HAP-1 (cell line): Measurements from ENCODE around the gene MYO9B.

Experiments
- DNase-seq, 2 experiments: peaks; one replicate each; pipeline ENCODE4 v3.0.0-alpha.2; 2016 to 2020; ENCODE audit warnings: low spot score in 2 of 2
- H3K27me3 ChIP-seq: fragments of 250-450 bp; sonication (Bioruptor Pico); 2 replicates; pipeline ENCODE4 v1.5.1; 2020; ENCODE audit warnings: low read depth, mild to moderate bottlenecking, moderate library complexity
- H3K36me3 ChIP-seq: fragments of 250-450 bp; sonication (Bioruptor Pico); replicated peaks from 2 replicates; pipeline ENCODE4 v1.5.1; 2020; ENCODE audit warnings: mild to moderate bottlenecking
- H3K4me1 ChIP-seq: fragments of 250-450 bp; sonication (Bioruptor Pico); 2 replicates; pipeline ENCODE4 v1.5.1; 2020; ENCODE audit warnings: mild to moderate bottlenecking
- H3K4me3 ChIP-seq: fragments of 250-450 bp; sonication (Bioruptor Pico); 2 replicates; pipeline ENCODE4 v1.5.1; 2020; ENCODE audit warnings: mild to moderate bottlenecking, moderate library complexity
- H3K9me3 ChIP-seq: fragments of 250-450 bp; sonication (Bioruptor Pico); 2 replicates; pipeline ENCODE4 v1.5.1; 2020; ENCODE audit warnings: mild to moderate bottlenecking, moderate library complexity
- in situ Hi-C: fragments of 300-500 bp; cut with MboI; formaldehyde crosslinking; loops from 3 replicates; pipeline ENCODE4 v1.14.3; 2020; ENCODE audit warnings: low sequenced_read_pairs, inconsistent platforms, mixed read lengths

MYO9B gene

DNA sequence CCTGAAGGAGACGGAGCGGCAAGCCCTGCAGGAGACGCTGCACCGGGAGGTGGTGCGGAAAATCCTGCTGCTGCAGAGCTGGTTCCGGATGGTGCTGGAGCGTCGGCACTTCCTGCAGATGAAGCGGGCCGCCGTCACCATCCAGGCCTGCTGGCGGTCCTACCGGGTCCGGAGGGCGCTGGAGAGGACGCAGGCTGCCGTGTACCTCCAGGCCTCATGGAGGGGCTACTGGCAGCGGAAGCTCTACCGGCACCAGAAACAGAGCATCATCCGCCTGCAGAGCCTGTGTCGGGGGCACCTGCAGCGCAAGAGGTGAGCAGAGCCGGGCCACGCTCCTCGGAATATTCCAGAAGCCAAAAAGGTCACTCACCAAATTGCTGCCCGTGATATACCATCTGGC, 117.2 kb downstream of the MYO9B start:
- DNase-seq, result no peak
- no peak overlapping the region for H3K4me3 ChIP-seq
- H3K27me3 ChIP-seq, result no peaks in the 10 kb centered on the region
- no peaks in the 10 kb centered on the region for H3K9me3 ChIP-seq
- in situ Hi-C loops, result no loop called here
- peaks cover 32% of the 10 kb centered on the region for H3K36me3 ChIP-seq
- no peaks in the 10 kb centered on the region for H3K4me1 ChIP-seq

DNA sequence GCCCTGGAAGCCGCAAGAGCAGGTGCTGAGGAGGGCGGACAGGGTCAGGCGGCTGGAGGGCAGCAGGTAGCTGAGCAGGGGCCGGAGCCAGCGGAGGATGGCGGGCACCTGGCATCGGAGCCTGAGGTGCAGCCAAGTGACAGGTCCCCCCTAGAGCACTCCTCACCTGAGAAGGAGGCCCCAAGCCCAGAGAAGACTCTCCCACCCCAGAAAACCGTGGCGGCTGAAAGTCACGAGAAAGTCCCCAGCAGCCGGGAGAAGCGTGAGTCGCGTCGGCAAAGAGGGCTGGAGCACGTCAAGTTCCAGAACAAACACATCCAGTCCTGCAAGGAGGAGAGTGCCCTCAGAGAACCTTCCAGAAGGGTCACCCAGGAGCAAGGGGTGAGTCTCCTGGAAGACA, 119.0 kb downstream of the MYO9B start:
- H3K36me3 ChIP-seq, result peaks cover 31% of the 10 kb centered on the region
- in situ Hi-C loops, result no loop called here

DNA sequence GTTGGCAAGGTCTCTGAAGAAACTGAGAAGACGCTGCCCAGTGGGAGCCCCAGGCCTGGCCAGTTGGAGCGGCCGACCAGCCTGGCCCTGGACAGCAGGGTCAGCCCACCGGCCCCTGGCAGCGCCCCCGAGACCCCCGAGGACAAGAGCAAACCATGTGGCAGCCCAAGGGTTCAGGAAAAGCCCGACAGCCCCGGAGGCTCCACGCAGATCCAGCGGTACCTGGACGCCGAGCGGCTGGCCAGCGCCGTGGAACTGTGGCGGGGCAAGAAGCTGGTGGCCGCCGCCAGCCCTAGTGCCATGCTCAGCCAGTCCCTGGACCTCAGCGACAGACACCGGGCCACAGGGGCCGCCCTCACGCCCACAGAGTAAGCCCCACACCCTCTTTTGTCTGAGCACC, 119.5 kb downstream of the MYO9B start:
- Histone ChIP-seq H3K4me3 (no peak overlapping the region), H3K9me3 (no peaks in the 10 kb centered on the region), H3K36me3 (peaks cover 34% of the 10 kb centered on the region), H3K27me3 (no peaks in the 10 kb centered on the region), H3K4me1 (no peaks in the 10 kb centered on the region)
- in situ Hi-C loops, result no loop called here
- no peak for DNase-seq

More for the DNA sequence above, 119.0 kb downstream of the MYO9B start:
- DNase-seq, result no peak
- H3K9me3 ChIP-seq, result no peaks in the 10 kb centered on the region
- no peak overlapping the region for H3K4me3 ChIP-seq
- no peaks in the 10 kb centered on the region for H3K27me3 ChIP-seq
- no peaks in the 10 kb centered on the region for H3K4me1 ChIP-seq

DNA sequence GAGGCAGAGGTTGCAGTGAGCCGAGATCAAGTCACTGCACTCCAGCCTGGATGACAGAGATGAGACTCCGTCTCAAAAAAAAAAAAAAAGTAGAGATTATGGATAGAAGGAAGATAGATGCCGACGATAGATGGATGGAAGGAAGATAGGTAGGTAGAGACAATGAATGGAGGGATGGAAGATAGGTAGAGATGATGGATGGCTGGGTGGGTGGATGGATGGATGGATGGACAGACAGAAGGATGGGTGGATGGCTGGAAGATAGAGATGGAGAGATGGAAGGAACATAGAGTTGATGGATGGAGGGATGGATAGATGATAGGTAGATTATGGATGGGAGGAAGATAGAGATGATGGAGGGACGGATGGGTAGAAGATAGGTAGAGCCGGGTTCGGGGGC, 121.0 kb downstream of the MYO9B start:
- no peak for DNase-seq
- in situ Hi-C loops, result no loop called here
- no peaks in the 10 kb centered on the region for H3K27me3 ChIP-seq
- no peaks in the 10 kb centered on the region for H3K9me3 ChIP-seq
- no peaks in the 10 kb centered on the region for H3K4me1 ChIP-seq
- H3K4me3 ChIP-seq, result no peak overlapping the region
- peaks cover 31% of the 10 kb centered on the region for H3K36me3 ChIP-seq

DNA sequence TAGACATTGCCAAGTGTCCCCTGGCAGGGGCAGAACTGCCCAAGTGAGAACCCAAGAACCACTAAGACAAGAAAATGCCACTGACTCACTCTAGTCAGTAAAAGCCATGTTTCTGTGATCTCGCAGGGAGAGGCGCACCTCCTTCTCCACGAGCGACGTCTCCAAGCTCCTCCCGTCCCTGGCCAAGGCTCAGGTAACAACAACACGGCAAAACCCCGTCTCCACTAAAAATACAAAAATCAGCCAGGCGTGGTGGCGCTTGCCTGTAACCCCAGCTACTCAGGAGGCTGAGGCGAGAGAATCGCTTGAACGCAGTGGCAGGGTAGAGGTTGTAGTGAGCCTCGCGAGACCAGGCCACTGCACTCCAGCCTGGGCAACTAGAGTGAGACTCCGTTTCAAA, 122.1 kb downstream of the MYO9B start:
- H3K4me3 ChIP-seq, result no peak overlapping the region
- no peaks in the 10 kb centered on the region for H3K27me3 ChIP-seq
- H3K36me3 ChIP-seq, result peaks cover 38% of the 10 kb centered on the region
- no peaks in the 10 kb centered on the region for H3K9me3 ChIP-seq
- no peak for DNase-seq
- in situ Hi-C loops, result no loop called here
- no peaks in the 10 kb centered on the region for H3K4me1 ChIP-seq

DNA sequence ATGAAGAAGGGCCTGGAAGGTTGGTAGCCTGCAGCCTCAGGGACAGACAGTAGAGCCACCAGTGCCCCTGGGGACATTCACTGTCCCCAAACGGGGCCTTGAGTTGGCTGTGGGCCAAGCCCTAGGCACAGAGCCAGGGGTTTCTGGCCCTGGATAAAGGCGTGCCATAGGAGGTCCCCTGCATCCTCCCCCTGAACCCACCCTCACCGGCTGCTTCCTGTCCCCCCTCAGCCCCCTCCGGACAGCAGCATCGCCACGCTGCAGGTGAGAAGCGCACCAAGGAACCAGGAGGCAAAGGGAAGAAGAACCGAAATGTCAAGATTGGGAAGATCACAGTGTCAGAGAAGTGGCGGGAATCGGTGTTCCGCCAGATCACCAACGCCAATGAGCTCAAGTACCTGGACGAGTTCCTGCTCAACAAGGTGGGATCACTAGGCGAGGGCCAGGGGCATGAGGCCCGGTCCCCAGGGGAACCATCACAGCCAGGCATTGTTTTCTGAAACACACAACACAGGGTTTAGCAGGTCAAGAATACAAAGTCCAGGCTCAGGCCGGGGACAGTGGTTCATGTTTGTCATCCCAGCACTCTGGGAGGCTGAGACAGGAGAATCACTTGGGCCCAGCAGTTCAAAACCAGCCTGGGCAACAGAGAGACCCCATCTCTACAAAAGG, 125.0 kb downstream of the MYO9B start:
- Histone ChIP-seq H3K9me3 (no peaks in the 10 kb centered on the region), H3K4me3 (no peak overlapping the region), H3K36me3 (peaks cover 25% of the 10 kb centered on the region)

DNA sequence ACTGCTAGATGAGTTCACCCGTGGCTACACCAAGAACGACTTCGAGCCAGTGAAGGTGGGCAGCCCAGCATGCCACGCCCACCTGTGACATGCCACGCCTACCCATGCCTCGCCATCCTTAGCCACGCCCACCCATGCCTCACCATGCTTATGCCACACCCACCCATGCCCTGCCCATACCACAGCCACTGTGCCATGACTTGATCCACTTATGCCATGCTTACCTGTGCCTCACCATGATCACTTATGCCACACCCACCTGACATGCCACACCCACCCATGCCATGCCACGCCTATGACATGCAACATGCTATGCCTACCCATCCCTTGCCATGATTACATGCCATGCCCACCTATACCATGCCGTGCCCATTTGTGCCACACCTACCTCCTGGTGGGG, 126.7 kb downstream of the MYO9B start:
- no peaks in the 10 kb centered on the region for H3K9me3 ChIP-seq
- no peak overlapping the region for H3K4me3 ChIP-seq
- H3K27me3 ChIP-seq, result no peaks in the 10 kb centered on the region
- H3K4me1 ChIP-seq, result no peaks in the 10 kb centered on the region
- no peak for DNase-seq
- peaks cover 22% of the 10 kb centered on the region for H3K36me3 ChIP-seq
- in situ Hi-C loops, result no loop called here

More for the DNA sequence above, 125.0 kb downstream of the MYO9B start:
- in situ Hi-C loops, result no loop called here
- H3K4me1 ChIP-seq, result no peaks in the 10 kb centered on the region
- no peaks in the 10 kb centered on the region for H3K27me3 ChIP-seq
- no peak for DNase-seq

DNA sequence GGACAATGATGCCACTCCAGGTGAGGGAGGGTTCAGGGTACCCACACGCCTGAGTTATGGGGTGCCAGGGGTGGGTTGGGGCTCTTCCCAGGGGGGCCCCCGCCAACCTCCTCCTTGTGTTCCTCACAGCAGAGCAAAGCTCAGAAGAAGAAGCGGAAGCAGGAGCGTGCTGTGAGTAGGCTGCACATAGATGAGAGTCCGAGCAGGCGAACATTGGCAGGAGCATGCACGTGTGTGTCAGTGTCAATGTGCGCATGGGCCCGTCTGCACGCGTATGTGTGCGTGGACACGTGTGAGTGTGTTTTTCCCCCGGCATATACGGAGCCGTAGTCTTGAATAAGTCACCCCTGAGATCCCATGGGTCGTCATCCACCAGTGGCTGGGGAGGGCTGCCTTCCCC, 127.1 kb downstream of the MYO9B start:
- no peak overlapping the region for H3K4me3 ChIP-seq
- peaks cover 22% of the 10 kb centered on the region for H3K36me3 ChIP-seq
- no peaks in the 10 kb centered on the region for H3K9me3 ChIP-seq
- H3K4me1 ChIP-seq, result no peaks in the 10 kb centered on the region
- no peaks in the 10 kb centered on the region for H3K27me3 ChIP-seq
- no peak for DNase-seq
- in situ Hi-C loops, result no loop called here

DNA sequence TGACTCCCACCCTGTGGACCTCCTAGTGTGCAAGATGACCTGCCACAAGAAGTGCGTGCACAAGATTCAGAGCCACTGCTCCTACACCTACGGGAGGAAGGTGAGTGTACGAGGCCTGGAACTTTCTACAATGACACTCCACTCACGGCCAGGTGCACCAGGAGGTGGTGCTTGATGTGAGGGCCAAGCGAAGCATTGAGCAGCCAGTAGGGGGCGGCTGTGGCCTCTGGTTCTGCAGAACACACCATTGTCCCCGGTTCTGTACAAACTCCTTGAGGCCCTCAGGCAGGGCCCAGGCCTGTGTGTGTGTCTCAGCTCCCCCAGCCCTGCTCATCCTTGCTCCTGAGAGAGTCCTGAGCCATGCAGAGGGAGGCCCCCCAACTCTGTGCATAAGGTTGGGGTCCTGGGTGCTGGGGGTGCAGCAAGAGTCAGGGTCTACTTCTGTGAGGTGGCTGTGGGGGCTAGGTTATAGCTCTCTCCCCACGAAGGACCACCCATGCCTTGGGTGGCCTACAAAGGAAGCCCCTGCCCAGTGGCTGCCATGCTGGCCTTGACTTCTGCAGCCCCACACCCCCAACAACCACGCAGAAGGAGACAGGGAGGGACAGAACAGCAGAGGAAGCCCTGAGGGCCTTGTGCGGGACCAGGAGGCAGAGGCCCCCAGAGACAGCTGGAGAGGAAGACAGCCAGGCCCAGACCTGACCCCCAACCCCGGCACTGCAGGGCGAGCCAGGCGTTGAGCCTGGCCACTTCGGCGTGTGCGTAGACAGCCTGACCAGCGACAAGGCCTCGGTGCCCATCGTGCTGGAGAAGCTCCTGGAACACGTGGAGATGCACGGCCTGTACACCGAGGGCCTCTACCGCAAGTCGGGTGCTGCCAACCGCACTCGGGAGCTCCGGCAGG, 129.9 kb downstream of the MYO9B start:
- Histone ChIP-seq H3K27me3 (no peaks in the 10 kb centered on the region), H3K9me3 (no peaks in the 10 kb centered on the region), H3K4me3 (no peak overlapping the region), H3K36me3 (peaks cover 19% of the 10 kb centered on the region), H3K4me1 (no peaks in the 10 kb centered on the region)
- in situ Hi-C loops, result no loop called here
- DNase-seq, result peak; percentile 28 to 74

DNA sequence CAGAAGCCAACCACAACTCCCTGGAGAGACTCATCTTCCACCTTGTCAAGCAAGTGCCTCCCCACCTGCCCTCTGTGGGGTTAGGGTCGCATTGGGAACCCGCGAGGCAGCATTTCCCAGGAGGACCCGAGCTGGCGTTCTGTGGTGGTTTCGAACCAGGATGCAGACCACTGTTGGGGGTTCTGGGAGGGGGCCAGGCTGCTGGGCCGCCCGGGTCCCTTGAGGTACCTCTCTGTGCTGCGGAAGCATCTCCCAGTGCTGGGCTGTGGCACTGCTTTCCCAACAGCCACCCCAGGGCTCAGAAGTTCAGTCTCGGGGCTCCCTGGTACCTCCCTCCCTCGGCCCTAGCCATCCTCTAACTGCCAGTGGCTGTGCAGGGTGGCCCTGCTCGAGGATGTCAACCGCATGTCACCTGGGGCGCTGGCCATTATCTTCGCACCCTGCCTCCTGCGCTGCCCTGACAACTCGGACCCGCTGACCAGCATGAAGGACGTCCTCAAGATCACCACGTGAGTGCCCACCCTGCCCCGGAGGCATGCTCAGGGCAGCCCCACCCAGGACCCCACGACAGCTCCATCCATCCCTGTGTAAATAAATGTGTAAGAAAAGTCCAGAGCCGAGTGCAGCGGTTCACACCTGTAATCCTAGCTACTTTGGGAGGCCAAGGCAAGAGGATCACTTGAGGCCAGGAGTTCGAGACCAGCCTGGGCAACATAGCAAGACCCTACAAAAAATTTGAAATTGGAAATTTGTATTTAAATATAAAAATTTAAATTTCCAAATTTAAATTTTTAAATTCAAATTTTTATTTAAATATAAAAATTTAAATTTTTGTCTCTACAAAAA, 131.4 kb downstream of the MYO9B start:
- Histone ChIP-seq H3K4me3 (no peak overlapping the region), H3K9me3 (no peaks in the 10 kb centered on the region), H3K4me1 (no peaks in the 10 kb centered on the region), H3K36me3 (peaks cover 12% of the 10 kb centered on the region), H3K27me3 (no peaks in the 10 kb centered on the region)
- in situ Hi-C loops, result no loop called here
- DNase-seq, result no peak

DNA sequence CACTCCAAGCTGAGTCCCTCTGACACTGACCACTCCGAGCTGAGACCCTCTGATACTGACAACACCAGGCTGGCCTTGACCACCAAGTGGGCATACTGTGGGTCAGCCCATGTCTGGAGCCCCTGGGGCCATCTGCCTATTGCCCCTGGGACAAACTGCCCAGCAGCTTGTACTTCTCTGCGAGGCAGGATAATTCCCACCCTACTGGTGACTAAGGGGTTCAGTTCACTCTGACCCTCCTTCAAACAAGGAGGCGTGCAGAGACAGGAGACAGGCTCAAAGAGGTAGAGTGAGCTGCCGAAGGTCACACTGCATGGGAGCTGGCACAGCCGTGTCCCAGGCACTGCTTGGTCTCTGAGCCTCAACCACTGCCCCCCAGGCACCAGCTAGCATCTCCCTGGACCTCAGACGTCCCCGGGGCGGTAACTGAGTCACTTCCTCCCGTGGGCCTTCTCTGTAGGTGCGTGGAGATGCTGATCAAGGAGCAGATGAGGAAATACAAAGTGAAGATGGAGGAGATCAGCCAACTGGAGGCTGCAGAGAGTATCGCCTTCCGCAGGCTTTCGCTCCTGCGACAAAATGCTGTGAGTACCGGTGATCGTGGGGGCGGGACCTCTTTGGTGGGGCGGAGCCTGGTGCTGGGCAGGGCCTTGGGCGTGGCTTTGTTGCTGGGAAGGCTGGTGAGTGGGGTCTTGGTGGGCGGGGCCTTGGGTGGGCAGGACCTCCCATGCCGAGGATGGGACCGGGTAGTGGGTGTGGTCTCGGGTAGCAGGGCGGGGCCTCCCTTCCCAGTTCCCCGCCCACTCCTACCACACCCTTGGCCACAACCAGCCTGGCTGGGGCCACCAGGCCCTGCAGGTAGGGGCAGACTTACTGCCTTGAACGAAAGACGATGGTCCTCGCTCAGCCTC, 133.8 kb downstream of the MYO9B start:
- no peaks in the 10 kb centered on the region for H3K9me3 ChIP-seq
- H3K27me3 ChIP-seq, result no peaks in the 10 kb centered on the region
- peaks cover 10% of the 10 kb centered on the region; the same call in 1 of the 2 replicates for H3K36me3 ChIP-seq
- in situ Hi-C loops, result no loop called here
- H3K4me3 ChIP-seq, result no peak overlapping the region
- peak; percentile 62 to 95 for DNase-seq
- no peaks in the 10 kb centered on the region; the same call in 1 of the 2 replicates for H3K4me1 ChIP-seq

DNA sequence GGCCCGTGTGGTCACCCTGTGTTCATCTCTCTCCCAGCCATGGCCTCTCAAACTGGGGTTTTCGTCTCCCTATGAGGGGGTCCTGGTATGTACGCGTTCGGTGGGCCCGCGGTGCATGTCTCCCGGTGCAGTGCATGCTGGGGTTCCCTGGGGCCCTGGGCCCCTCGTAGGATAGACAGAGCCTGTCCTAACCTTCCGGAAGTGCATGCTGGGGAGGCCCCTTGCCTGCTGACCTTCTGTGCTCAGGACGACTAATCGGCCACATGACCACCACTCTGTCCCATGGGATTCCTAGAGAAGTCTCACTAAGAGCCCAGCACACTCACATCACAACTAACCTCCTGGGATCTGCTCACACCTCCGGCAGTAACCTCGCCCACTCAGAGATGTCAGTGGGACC, 134.7 kb downstream of the MYO9B start:
- H3K4me1 ChIP-seq, result peaks cover 6% of the 10 kb centered on the region
- H3K4me3 ChIP-seq, result no peak overlapping the region
- DNase-seq, result no peak
- H3K27me3 ChIP-seq, result no peaks in the 10 kb centered on the region
- H3K9me3 ChIP-seq, result no peaks in the 10 kb centered on the region
- peaks cover 8% of the 10 kb centered on the region; the same call in 1 of the 2 replicates for H3K36me3 ChIP-seq
- in situ Hi-C loops, result no loop called here
